Prostate gland (tissue), 2 donors: ENCODE results near the gene ABTB2.

Experiments used
- POLR2A ChIP-seq: fragments of 450-650 bp; IDR thresholded peaks from one replicate; pipeline ENCODE4 v1.6.1; 2016; ENCODE audit warnings: antibody characterized with exemption, mild to moderate bottlenecking
- POLR2AphosphoS5 ChIP-seq: sonication (generic); formaldehyde crosslinking; IDR thresholded peaks from one replicate; pipeline ENCODE4 v1.6.1; 2017; ENCODE audit warnings: antibody characterized with exemption
- TF ChIP-seq, protein P1 (sequence below), 4 experiments: fragments of 200-600 bp in 2 of 4; fragments of 450-650 bp in 2 of 4; sonication (generic) in 2 of 4; IDR thresholded peaks; 1 replicate in 3 of 4; 2 replicates in 1 of 4; pipeline ENCODE4 v1.5.1; 2016 to 2019; ENCODE audit warnings: antibody characterized with exemption in 4 of 4, mild to moderate bottlenecking in 2 of 4, moderate library complexity in 2 of 4

DNA sequence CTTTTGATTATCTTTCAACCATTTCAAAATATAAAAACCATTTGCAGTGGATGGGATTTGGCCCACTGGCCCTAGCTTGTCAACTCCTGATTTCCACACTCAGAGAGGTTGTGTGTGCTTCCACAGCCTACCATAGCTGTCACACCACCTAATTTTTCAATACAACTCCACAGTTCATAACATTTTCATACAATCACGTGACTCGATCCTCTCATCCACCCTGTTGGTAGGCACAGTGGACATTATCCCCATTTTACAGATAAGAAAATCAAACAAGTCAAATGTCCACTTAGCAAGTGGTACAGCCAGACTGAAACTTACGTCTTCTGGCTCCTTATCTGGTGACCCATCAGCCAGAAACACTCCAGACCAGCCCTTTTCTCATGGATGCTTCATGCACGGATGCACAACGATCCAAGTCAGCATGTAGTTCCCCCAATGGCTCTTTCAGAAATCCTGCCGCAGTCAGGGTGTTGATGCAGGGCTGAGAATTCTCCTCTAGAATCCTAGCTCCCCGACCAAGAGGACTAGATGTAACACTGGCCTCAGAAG lies 88.0 kb downstream of the ABTB2 start:
- TF ChIP-seq, protein P1, sequence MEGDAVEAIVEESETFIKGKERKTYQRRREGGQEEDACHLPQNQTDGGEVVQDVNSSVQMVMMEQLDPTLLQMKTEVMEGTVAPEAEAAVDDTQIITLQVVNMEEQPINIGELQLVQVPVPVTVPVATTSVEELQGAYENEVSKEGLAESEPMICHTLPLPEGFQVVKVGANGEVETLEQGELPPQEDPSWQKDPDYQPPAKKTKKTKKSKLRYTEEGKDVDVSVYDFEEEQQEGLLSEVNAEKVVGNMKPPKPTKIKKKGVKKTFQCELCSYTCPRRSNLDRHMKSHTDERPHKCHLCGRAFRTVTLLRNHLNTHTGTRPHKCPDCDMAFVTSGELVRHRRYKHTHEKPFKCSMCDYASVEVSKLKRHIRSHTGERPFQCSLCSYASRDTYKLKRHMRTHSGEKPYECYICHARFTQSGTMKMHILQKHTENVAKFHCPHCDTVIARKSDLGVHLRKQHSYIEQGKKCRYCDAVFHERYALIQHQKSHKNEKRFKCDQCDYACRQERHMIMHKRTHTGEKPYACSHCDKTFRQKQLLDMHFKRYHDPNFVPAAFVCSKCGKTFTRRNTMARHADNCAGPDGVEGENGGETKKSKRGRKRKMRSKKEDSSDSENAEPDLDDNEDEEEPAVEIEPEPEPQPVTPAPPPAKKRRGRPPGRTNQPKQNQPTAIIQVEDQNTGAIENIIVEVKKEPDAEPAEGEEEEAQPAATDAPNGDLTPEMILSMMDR (IDR thresholded peaks at IDR 0.05) = no peak
- TF ChIP-seq POLR2A (no peak), POLR2AphosphoS5 (no peak)
